ENCODE data around the gene EXOC3L1. TPM values are rescaled to one million over a fixed set of nuclear protein-coding genes. Genes with fewer than 3 reads are reported as not detected.
A peak's percentile ranks its signal among the peaks of the same experiment; 100 is the strongest.

Gene EXOC3L1
- total and polyA plus RNA-seq, 2 of the 13 experiments (the other 11 are each of a cell fraction or from before 2014, with no cell fraction given), result 0.12 TPM; not detected in 1

DNA sequence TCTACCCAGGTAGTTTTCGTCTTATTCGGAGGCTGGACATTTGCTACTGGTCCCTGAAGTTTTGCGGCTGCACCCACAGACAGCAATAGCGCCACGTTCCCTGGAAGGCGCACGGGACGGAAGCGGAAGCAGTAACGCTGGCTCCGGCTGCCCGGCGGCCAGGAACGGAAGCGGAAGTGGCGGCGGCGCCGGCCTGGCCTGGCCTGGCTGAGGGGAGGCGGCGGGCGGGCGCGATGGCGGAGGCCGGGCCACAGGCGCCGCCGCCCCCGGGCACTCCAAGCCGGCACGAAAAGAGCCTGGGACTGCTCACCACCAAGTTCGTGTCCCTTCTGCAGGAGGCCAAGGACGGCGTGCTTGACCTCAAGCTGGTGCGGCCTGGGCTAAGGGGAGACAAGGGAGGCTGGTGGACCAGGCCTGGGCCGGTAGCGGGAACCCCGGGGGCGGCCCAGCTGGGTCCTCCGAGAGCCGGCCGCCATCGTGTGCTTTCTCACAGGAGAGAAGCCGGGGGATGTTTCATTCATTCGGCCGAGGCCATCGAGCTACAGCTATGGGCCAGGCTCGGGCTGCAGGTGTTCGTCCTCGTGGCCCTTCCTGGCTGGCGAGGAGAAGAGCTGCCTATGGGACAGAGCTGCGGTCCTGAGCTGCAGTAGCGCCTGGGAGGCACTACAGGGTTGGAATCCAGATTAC is 2.2 kb upstream of the EXOC3L1 start, which contains the start of gene E2F4 (continued):
- 0 out of 2 replicates have a peak, but pooled peaks have one; percentile 55 for TF ChIP-seq ZNF589 (CRISPR knock-in tag; conservative IDR thresholded peaks at IDR 0.05)
- TF ChIP-seq, protein P1, sequence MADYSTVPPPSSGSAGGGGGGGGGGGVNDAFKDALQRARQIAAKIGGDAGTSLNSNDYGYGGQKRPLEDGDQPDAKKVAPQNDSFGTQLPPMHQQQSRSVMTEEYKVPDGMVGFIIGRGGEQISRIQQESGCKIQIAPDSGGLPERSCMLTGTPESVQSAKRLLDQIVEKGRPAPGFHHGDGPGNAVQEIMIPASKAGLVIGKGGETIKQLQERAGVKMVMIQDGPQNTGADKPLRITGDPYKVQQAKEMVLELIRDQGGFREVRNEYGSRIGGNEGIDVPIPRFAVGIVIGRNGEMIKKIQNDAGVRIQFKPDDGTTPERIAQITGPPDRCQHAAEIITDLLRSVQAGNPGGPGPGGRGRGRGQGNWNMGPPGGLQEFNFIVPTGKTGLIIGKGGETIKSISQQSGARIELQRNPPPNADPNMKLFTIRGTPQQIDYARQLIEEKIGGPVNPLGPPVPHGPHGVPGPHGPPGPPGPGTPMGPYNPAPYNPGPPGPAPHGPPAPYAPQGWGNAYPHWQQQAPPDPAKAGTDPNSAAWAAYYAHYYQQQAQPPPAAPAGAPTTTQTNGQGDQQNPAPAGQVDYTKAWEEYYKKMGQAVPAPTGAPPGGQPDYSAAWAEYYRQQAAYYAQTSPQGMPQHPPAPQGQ (CRISPR knock-in tag; IDR thresholded peaks at IDR 0.05; ENCODE audit: borderline replicate concordance), result no peak
- no peak for TF ChIP-seq TBX3 (IDR thresholded peaks at IDR 0.05; ENCODE audit: borderline replicate concordance)
- TF ChIP-seq, protein P2, sequence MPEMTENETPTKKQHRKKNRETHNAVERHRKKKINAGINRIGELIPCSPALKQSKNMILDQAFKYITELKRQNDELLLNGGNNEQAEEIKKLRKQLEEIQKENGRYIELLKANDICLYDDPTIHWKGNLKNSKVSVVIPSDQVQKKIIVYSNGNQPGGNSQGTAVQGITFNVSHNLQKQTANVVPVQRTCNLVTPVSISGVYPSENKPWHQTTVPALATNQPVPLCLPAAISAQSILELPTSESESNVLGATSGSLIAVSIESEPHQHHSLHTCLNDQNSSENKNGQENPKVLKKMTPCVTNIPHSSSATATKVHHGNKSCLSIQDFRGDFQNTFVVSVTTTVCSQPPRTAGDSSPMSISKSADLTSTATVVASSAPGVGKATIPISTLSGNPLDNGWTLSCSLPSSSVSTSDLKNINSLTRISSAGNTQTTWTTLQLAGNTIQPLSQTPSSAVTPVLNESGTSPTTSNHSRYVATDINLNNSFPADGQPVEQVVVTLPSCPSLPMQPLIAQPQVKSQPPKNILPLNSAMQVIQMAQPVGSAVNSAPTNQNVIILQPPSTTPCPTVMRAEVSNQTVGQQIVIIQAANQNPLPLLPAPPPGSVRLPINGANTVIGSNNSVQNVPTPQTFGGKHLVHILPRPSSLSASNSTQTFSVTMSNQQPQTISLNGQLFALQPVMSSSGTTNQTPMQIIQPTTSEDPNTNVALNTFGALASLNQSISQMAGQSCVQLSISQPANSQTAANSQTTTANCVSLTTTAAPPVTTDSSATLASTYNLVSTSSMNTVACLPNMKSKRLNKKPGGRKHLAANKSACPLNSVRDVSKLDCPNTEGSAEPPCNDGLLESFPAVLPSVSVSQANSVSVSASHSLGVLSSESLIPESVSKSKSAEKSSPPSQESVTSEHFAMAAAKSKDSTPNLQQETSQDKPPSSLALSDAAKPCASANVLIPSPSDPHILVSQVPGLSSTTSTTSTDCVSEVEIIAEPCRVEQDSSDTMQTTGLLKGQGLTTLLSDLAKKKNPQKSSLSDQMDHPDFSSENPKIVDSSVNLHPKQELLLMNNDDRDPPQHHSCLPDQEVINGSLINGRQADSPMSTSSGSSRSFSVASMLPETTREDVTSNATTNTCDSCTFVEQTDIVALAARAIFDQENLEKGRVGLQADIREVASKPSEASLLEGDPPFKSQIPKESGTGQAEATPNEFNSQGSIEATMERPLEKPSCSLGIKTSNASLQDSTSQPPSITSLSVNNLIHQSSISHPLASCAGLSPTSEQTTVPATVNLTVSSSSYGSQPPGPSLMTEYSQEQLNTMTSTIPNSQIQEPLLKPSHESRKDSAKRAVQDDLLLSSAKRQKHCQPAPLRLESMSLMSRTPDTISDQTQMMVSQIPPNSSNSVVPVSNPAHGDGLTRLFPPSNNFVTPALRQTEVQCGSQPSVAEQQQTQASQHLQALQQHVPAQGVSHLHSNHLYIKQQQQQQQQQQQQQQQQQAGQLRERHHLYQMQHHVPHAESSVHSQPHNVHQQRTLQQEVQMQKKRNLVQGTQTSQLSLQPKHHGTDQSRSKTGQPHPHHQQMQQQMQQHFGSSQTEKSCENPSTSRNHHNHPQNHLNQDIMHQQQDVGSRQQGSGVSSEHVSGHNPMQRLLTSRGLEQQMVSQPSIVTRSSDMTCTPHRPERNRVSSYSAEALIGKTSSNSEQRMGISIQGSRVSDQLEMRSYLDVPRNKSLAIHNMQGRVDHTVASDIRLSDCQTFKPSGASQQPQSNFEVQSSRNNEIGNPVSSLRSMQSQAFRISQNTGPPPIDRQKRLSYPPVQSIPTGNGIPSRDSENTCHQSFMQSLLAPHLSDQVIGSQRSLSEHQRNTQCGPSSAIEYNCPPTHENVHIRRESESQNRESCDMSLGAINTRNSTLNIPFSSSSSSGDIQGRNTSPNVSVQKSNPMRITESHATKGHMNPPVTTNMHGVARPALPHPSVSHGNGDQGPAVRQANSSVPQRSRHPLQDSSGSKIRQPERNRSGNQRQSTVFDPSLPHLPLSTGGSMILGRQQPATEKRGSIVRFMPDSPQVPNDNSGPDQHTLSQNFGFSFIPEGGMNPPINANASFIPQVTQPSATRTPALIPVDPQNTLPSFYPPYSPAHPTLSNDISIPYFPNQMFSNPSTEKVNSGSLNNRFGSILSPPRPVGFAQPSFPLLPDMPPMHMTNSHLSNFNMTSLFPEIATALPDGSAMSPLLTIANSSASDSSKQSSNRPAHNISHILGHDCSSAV (CRISPR knock-in tag; IDR thresholded peaks at IDR 0.05; ENCODE audit: borderline replicate concordance), result no peak
- no peak for TF ChIP-seq PAF1 (CRISPR knock-in tag; IDR thresholded peaks at IDR 0.05)
- TF ChIP-seq HMG20B (CRISPR knock-in tag; conservative IDR thresholded peaks at IDR 0.05), result no peak
- TF ChIP-seq KLF11 (CRISPR knock-in tag; IDR thresholded peaks at IDR 0.05), result no peak
- TF ChIP-seq MBD4 (IDR thresholded peaks at IDR 0.05; ENCODE audit: borderline replicate concordance, low read length), result no peak
- TF ChIP-seq ZSCAN9 (CRISPR knock-in tag; IDR thresholded peaks at IDR 0.05; ENCODE audit: borderline replicate concordance), result peak; percentile 41; the same call in 1 of the 2 replicates
- TF ChIP-seq MTF1 (CRISPR knock-in tag; IDR thresholded peaks at IDR 0.05), result no peak
- TF ChIP-seq, protein P3, sequence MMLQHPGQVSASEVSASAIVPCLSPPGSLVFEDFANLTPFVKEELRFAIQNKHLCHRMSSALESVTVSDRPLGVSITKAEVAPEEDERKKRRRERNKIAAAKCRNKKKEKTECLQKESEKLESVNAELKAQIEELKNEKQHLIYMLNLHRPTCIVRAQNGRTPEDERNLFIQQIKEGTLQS (CRISPR knock-in tag; IDR thresholded peaks at IDR 0.05), result no peak
- TF ChIP-seq SCMH1 (CRISPR knock-in tag; IDR thresholded peaks at IDR 0.05; ENCODE audit: borderline replicate concordance), result no peak
- TF ChIP-seq EZH2 (conservative IDR thresholded peaks at IDR 0.05; ENCODE audit: low read depth, low read length), result peak; percentile 72; the same call in 1 of the 2 replicates
- no peak for TF ChIP-seq MBNL3 (CRISPR knock-in tag; conservative IDR thresholded peaks at IDR 0.05)
- TF ChIP-seq ZNF879 (CRISPR knock-in tag; IDR thresholded peaks at IDR 0.05), result no peak
- no peak for TF ChIP-seq CEBPB (IDR thresholded peaks at IDR 0.05; ENCODE audit: borderline replicate concordance, low read depth, low read length)
- TF ChIP-seq KAT8 (CRISPR knock-in tag; IDR thresholded peaks at IDR 0.05), result peak; percentile 98
- no peak for TF ChIP-seq MXD4 (CRISPR knock-in tag; IDR thresholded peaks at IDR 0.05)
- no peak for TF ChIP-seq SRSF1 (optimal IDR thresholded peaks at IDR 0.05; ENCODE audit: low read depth, low read length)
- TF ChIP-seq ZNF749 (CRISPR knock-in tag; IDR thresholded peaks at IDR 0.05; ENCODE audit: borderline replicate concordance), result no peak
- TF ChIP-seq ZC3H4 (CRISPR knock-in tag; IDR thresholded peaks at IDR 0.05; ENCODE audit: borderline replicate concordance), result no peak

Data from HepG2 (cell line).